OCI-LY3 (cell line): Measurements from ENCODE around the gene LRFN5.

Experiments
- EZH2phosphoT487 ChIP-seq: fragments of 200-600 bp; shearing (Covaris generic); IDR thresholded peaks from 2 replicates; pipeline ENCODE4 v1.6.1; 2018; ENCODE audit warnings: antibody characterized with exemption, mixed run types, low read depth
- TF ChIP-seq, protein P1 (sequence below): fragments of 200-600, 300-600 bp; sonication (generic); IDR thresholded peaks from 2 replicates; pipeline ENCODE4 v1.5.1; 2014; ENCODE audit warnings: antibody characterized with exemption, low read length, low read depth

GRCh38 chr14:41901089-41901488 lies 294.4 kb downstream of the LRFN5 start:
- TF ChIP-seq, protein P1, sequence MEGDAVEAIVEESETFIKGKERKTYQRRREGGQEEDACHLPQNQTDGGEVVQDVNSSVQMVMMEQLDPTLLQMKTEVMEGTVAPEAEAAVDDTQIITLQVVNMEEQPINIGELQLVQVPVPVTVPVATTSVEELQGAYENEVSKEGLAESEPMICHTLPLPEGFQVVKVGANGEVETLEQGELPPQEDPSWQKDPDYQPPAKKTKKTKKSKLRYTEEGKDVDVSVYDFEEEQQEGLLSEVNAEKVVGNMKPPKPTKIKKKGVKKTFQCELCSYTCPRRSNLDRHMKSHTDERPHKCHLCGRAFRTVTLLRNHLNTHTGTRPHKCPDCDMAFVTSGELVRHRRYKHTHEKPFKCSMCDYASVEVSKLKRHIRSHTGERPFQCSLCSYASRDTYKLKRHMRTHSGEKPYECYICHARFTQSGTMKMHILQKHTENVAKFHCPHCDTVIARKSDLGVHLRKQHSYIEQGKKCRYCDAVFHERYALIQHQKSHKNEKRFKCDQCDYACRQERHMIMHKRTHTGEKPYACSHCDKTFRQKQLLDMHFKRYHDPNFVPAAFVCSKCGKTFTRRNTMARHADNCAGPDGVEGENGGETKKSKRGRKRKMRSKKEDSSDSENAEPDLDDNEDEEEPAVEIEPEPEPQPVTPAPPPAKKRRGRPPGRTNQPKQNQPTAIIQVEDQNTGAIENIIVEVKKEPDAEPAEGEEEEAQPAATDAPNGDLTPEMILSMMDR: no peak
- no peak for TF ChIP-seq EZH2phosphoT487
